Liver (tissue), 9 donors: ENCODE data around the gene COBL. TPM values are rescaled to one million over a fixed set of nuclear protein-coding genes. Genes with fewer than 3 reads are reported as not detected.

Experiments
- DNase-seq: peaks from one replicate; pipeline ENCODE4 v3.0.0-alpha.2; 2017; ENCODE audit warnings: low spot score
- H3K27ac ChIP-seq, 2 donors: one replicate each; pipeline ENCODE4 v1.7.0; 2013; ENCODE audit warnings: inconsistent platforms in 2 of 2, low read length in 2 of 2, control low read depth in 1 of 2, low read depth in 1 of 2, mild to moderate bottlenecking in 1 of 2
- H3K27me3 ChIP-seq, 4 donors: one replicate each; pipeline versions ENCODE4 v1.6.1 to v1.7.0; 2013; ENCODE audit warnings: low read length in 3 of 4, inconsistent platforms in 1 of 4, mild to moderate bottlenecking in 1 of 4, moderate library complexity in 1 of 4; ENCODE audit not compliant: control insufficient read depth in 4 of 4, insufficient read depth in 4 of 4
- H3K36me3 ChIP-seq, 4 donors: one replicate each; pipeline versions ENCODE4 v1.6.1 to v1.7.0; 2013; ENCODE audit warnings: low read length in 3 of 4, mild to moderate bottlenecking in 3 of 4, low read depth in 1 of 4, moderate library complexity in 1 of 4; ENCODE audit not compliant: control insufficient read depth in 4 of 4, insufficient read depth in 3 of 4
- H3K4me1 ChIP-seq, 4 donors: one replicate each; pipeline versions ENCODE4 v1.6.1 to v1.7.0; 2013; ENCODE audit warnings: low read length in 3 of 4, mild to moderate bottlenecking in 3 of 4, moderate library complexity in 1 of 4; ENCODE audit not compliant: control insufficient read depth in 4 of 4, insufficient read depth in 4 of 4
- H3K4me3 ChIP-seq, 3 donors: one replicate each; pipeline versions ENCODE4 v1.6.1 to v1.7.0; 2013; ENCODE audit warnings: low read length in 3 of 3, control low read depth in 1 of 3, low read depth in 1 of 3, mild to moderate bottlenecking in 1 of 3
- H3K9ac ChIP-seq, 2 donors: one replicate each; pipeline ENCODE4 v1.7.0; 2013; ENCODE audit warnings: low read length in 2 of 2, mild to moderate bottlenecking in 2 of 2, moderate library complexity in 2 of 2, control low read depth in 1 of 2, low read depth in 1 of 2
- H3K9me3 ChIP-seq, 4 donors: one replicate each; pipeline versions ENCODE4 v1.6.1 to v1.7.0; 2013; ENCODE audit warnings: low read length in 3 of 4; ENCODE audit not compliant: control insufficient read depth in 4 of 4
- ATF3 ChIP-seq: IDR thresholded peaks from 2 replicates; pipeline ENCODE4 v1.6.1; 2016; ENCODE audit warnings: antibody characterized with exemption
- CTCF ChIP-seq: fragments of 150-350 bp; IDR thresholded peaks from 2 replicates; pipeline ENCODE4 v1.5.1; 2017; ENCODE audit warnings: improper control_type of control experiment, low read depth, low read length; ENCODE audit not compliant: missing input control
- EGR1 ChIP-seq, 2 donors: IDR thresholded peaks; 2 replicates each; pipeline ENCODE4 v1.6.1; 2016 to 2018; ENCODE audit warnings: antibody characterized with exemption in 2 of 2, low read depth in 2 of 2
- FOXA1 ChIP-seq: IDR thresholded peaks from 2 replicates; pipeline ENCODE4 v1.6.1; 2016; ENCODE audit warnings: antibody characterized with exemption
- FOXA2 ChIP-seq: IDR thresholded peaks from 2 replicates; pipeline ENCODE4 v1.6.1; 2016; ENCODE audit warnings: antibody characterized with exemption
- GABPA ChIP-seq, 2 donors: IDR thresholded peaks in 1 of 2; conservative IDR thresholded peaks in 1 of 2; 2 replicates each; pipeline ENCODE4 v1.6.1; 2016; ENCODE audit warnings: antibody characterized with exemption in 2 of 2, mild to moderate bottlenecking in 1 of 2, moderate library complexity in 1 of 2
- HNF4A ChIP-seq, 2 donors: conservative IDR thresholded peaks; 2 replicates each; pipeline ENCODE4 v1.6.1; 2016; ENCODE audit warnings: antibody characterized with exemption in 2 of 2, mild to moderate bottlenecking in 2 of 2
- HNF4G ChIP-seq: IDR thresholded peaks from 2 replicates; pipeline ENCODE4 v1.6.1; 2016; ENCODE audit warnings: antibody characterized with exemption
- JUND ChIP-seq, 2 donors: IDR thresholded peaks; 2 replicates each; pipeline ENCODE4 v1.6.1; 2016; ENCODE audit warnings: antibody characterized with exemption in 2 of 2
- MAX ChIP-seq: IDR thresholded peaks from 2 replicates; pipeline ENCODE4 v1.6.1; 2016; ENCODE audit warnings: antibody characterized with exemption
- NR2F2 ChIP-seq: IDR thresholded peaks from 2 replicates; pipeline ENCODE4 v1.6.1; 2016; ENCODE audit warnings: antibody characterized with exemption
- RAD21 ChIP-seq, 2 donors: IDR thresholded peaks; 2 replicates each; pipeline ENCODE4 v1.6.1; 2016; ENCODE audit warnings: antibody characterized with exemption in 2 of 2, mild to moderate bottlenecking in 2 of 2
- REST ChIP-seq: IDR thresholded peaks from 2 replicates; pipeline ENCODE4 v1.6.1; 2016; ENCODE audit warnings: antibody characterized with exemption, mild to moderate bottlenecking
- RXRA ChIP-seq, 2 donors: IDR thresholded peaks; 2 replicates each; pipeline ENCODE4 v1.6.1; 2017 to 2018; ENCODE audit warnings: antibody characterized with exemption in 2 of 2, mild to moderate bottlenecking in 1 of 2
- SP1 ChIP-seq: IDR thresholded peaks from 2 replicates; pipeline ENCODE4 v1.6.1; 2018; ENCODE audit warnings: antibody characterized with exemption, mild to moderate bottlenecking
- TAF1 ChIP-seq: conservative IDR thresholded peaks from 2 replicates; pipeline ENCODE4 v1.6.1; 2016; ENCODE audit warnings: antibody characterized with exemption, mild to moderate bottlenecking
- YY1 ChIP-seq: IDR thresholded peaks from 2 replicates; pipeline ENCODE4 v1.6.1; 2016; ENCODE audit warnings: antibody characterized with exemption, mild to moderate bottlenecking
- ZBTB33 ChIP-seq: IDR thresholded peaks from 2 replicates; pipeline ENCODE4 v1.6.1; 2016; ENCODE audit warnings: antibody characterized with exemption
- WGBS: extraction: QIAGEN DNeasy Blood & Tissue Kit; methylation state at CpG from one replicate; pipeline ENCODE4 v1.1.7; 2013; 5-methylcytosine and 5-hydroxymethylcytosine counted together
- polyA plus RNA-seq, 2 donors: library from polyadenylated mRNA; stranded (reverse) in 1 of 2; unstranded in 1 of 2; fragments of 200-250 nt in 1 of 2; fragments of >200 nt in 1 of 2; fragmentation: Nextera tagmentation in 1 of 2; extraction: Ambion mirVana in 1 of 2; gene quantifications; one replicate each; pipeline versions ENCODE4 v1.2.1 to v1.2.3, GENCODE V29; 2013 to 2015
- total RNA-seq, 2 donors: library from RNA; depleted of rRNA; stranded (reverse); fragments of >200 nt; gene quantifications; one replicate each; pipeline ENCODE4 v1.2.3, GENCODE V29; 2014
- donor health status: healthy.
- donor health status: healthy.
- donor health status: healthy.
- donor health status: healthy.
- donor health status: healthy.

COBL gene
- total and polyA plus RNA-seq, 4 donors: 5.8 to 18.7 (median 10.7) TPM

GRCh38 chr7:51190969-51191368, 125.6 kb downstream of the COBL start:
- Histone ChIP-seq H3K9me3 (no peaks in the 10 kb centered on the region), H3K36me3 (peaks cover 5 to 14% (median 8%) of the 10 kb centered on the region in 4 donors), H3K4me1 (no peaks in the 10 kb centered on the region), H3K27ac (no peak overlapping the region), H3K9ac (no peak overlapping the region), H3K4me3 (no peak overlapping the region), H3K27me3 (no peaks in the 10 kb centered on the region)
- TF ChIP-seq GABPA (IDR thresholded peaks at IDR 0.05 in 1 of 2, conservative IDR thresholded peaks at IDR 0.05 in 1 of 2): no peak
- no peak for TF ChIP-seq RXRA (IDR thresholded peaks at IDR 0.05)
- TF ChIP-seq FOXA2: no peak
- no peak for TF ChIP-seq NR2F2
- TF ChIP-seq HNF4A (conservative IDR thresholded peaks at IDR 0.05): no peak
- no peak for TF ChIP-seq FOXA1
- no peak for TF ChIP-seq ATF3
- no peak for TF ChIP-seq SP1
- no peak for TF ChIP-seq TAF1
- no peak for TF ChIP-seq YY1
- TF ChIP-seq CTCF: no peak
- TF ChIP-seq RAD21 (IDR thresholded peaks at IDR 0.05): no peak
- no peak for TF ChIP-seq HNF4G
- no peak for TF ChIP-seq EGR1 (IDR thresholded peaks at IDR 0.05; ENCODE audit: low read depth in 2 of 2)
- no peak for TF ChIP-seq REST
- TF ChIP-seq ZBTB33: no peak
- TF ChIP-seq MAX: no peak
- TF ChIP-seq JUND (IDR thresholded peaks at IDR 0.05): no peak
- 96% methylated on average over 5 of the region's 5 CpGs for WGBS
- no peak for DNase-seq

GRCh38 chr7:51189777-51190176, 126.8 kb downstream of the COBL start:
- H3K9ac ChIP-seq: no peak overlapping the region
- no peak overlapping the region for H3K27ac ChIP-seq
- no peaks in the 10 kb centered on the region for H3K4me1 ChIP-seq
- H3K9me3 ChIP-seq: no peaks in the 10 kb centered on the region
- TF ChIP-seq NR2F2 (no peak), GABPA (IDR thresholded peaks at IDR 0.05 in 1 of 2, conservative IDR thresholded peaks at IDR 0.05 in 1 of 2) (no peak), TAF1 (no peak), FOXA2 (no peak)
- WGBS: 94% methylated on average over 2 of the region's 2 CpGs
- H3K27me3 ChIP-seq: no peaks in the 10 kb centered on the region
- H3K4me3 ChIP-seq: no peak overlapping the region
- no peak for DNase-seq
- H3K36me3 ChIP-seq: peaks cover 5 to 14% (median 8%) of the 10 kb centered on the region in 4 donors
